Neural crest cell (in vitro differentiated cells): Measurements from ENCODE around the gene TRAPPC5. TPM values are rescaled to one million over a fixed set of nuclear protein-coding genes. Genes with fewer than 3 reads are reported as not detected.

Experiments used
- DNase-seq: peaks from one replicate; pipeline ENCODE4 v3.0.0; 2021; ENCODE audit warnings: low read depth, mixed read lengths, low spot score
- H3K27ac Mint-ChIP-seq: one replicate; pipeline ENCODE4 v1.8.0; 2021; ENCODE audit warnings: mild to moderate bottlenecking, mixed read lengths; ENCODE audit not compliant: unreplicated experiment
- H3K27me3 Mint-ChIP-seq: 2 replicates; pipeline ENCODE4 v1.8.0; 2021; ENCODE audit warnings: low read depth, mild to moderate bottlenecking, mixed read lengths
- H3K36me3 Mint-ChIP-seq: 2 replicates; pipeline ENCODE4 v1.8.0; 2021; ENCODE audit warnings: low read depth, mild to moderate bottlenecking, mixed read lengths
- H3K4me1 Mint-ChIP-seq: 2 replicates; pipeline ENCODE4 v1.8.0; 2021; ENCODE audit warnings: mixed read lengths
- H3K4me3 Mint-ChIP-seq: one replicate; pipeline ENCODE4 v1.8.0; 2021; ENCODE audit warnings: mild to moderate bottlenecking, mixed read lengths
- H3K9me3 Mint-ChIP-seq: 2 replicates; pipeline ENCODE4 v1.8.0; 2021; ENCODE audit warnings: mixed read lengths
- CTCF ChIP-seq: fragments of 200-600 bp; sonication (generic); conservative IDR thresholded peaks from 2 replicates; pipeline ENCODE4 v1.5.0; 2021; ENCODE audit warnings: antibody characterized with exemption, mild to moderate bottlenecking
- total RNA-seq: library from RNA; stranded (reverse); gene quantifications from 2 replicates; pipeline ENCODE4 v1.2.1, GENCODE V29; 2021

TRAPPC5 gene
- total RNA-seq, 1 donor from 2014 or later: 83.8 TPM

GRCh38 chr19:7692417-7693088, 11.9 kb downstream of the TRAPPC5 start:
- no peaks in the 10 kb centered on the region for H3K36me3 Mint-ChIP-seq
- H3K27me3 Mint-ChIP-seq: peaks cover 15% of the 10 kb centered on the region
- H3K4me3 Mint-ChIP-seq: no peak overlapping the region
- no peak for TF ChIP-seq CTCF
- no peaks in the 10 kb centered on the region for H3K4me1 Mint-ChIP-seq
- no peak for DNase-seq
- no peak overlapping the region for H3K27ac Mint-ChIP-seq
- H3K9me3 Mint-ChIP-seq: no peaks in the 10 kb centered on the region

GRCh38 chr19:7694499-7694898, 13.9 kb downstream of the TRAPPC5 start:
- Mint-ChIP-seq H3K36me3 (no peaks in the 10 kb centered on the region), H3K4me3 (no peak overlapping the region), H3K4me1 (no peaks in the 10 kb centered on the region), H3K9me3 (no peaks in the 10 kb centered on the region), H3K27me3 (peaks cover 35% of the 10 kb centered on the region), H3K27ac (no peak overlapping the region)
- TF ChIP-seq CTCF: no peak
- no peak for DNase-seq

- Mint-ChIP-seq H3K4me1 (no peaks in the 10 kb centered on the region), H3K36me3 (no peaks in the 10 kb centered on the region), H3K27me3 (peaks cover 51% of the 10 kb centered on the region), H3K4me3 (no peak overlapping the region), H3K9me3 (no peaks in the 10 kb centered on the region), H3K27ac (no peak overlapping the region)
- DNase-seq: no peak
- no peak for TF ChIP-seq CTCF
These were observed 17.2 kb downstream of the TRAPPC5 start for GRCh38 chr19:7697721-7698287.

GRCh38 chr19:7698583-7698982, 17.9 kb downstream of the TRAPPC5 start:
- H3K9me3 Mint-ChIP-seq: no peaks in the 10 kb centered on the region
- no peak for DNase-seq
- no peak overlapping the region for H3K4me3 Mint-ChIP-seq
- no peaks in the 10 kb centered on the region for H3K4me1 Mint-ChIP-seq
- H3K27ac Mint-ChIP-seq: no peak overlapping the region
- peaks cover 56% of the 10 kb centered on the region for H3K27me3 Mint-ChIP-seq
- no peak for TF ChIP-seq CTCF
- no peaks in the 10 kb centered on the region for H3K36me3 Mint-ChIP-seq

- H3K9me3 Mint-ChIP-seq: no peaks in the 10 kb centered on the region
- H3K27ac Mint-ChIP-seq: no peak overlapping the region
- TF ChIP-seq CTCF: no peak
- H3K36me3 Mint-ChIP-seq: no peaks in the 10 kb centered on the region
- no peak for DNase-seq
- no peaks in the 10 kb centered on the region for H3K4me1 Mint-ChIP-seq
- H3K27me3 Mint-ChIP-seq: peaks cover 60% of the 10 kb centered on the region
- no peak overlapping the region for H3K4me3 Mint-ChIP-seq
These were observed 18.4 kb downstream of the TRAPPC5 start for GRCh38 chr19:7699003-7699402.
